Astrocyte (in vitro differentiated cells and primary cell): ENCODE results near the gene SMG7.

Source experiments
- EZH2 ChIP-seq: IDR thresholded peaks from 2 replicates; pipeline ENCODE4 v1.6.1; 2012; ENCODE audit warnings: mild to moderate bottlenecking, low read length, inconsistent platforms; ENCODE audit not compliant: insufficient read depth
- TF ChIP-seq, protein P1 (sequence below): IDR thresholded peaks from 2 replicates; pipeline ENCODE4 v1.5.1; 2011; ENCODE audit warnings: low read depth, mild to moderate bottlenecking, inconsistent platforms, low read length, moderate library complexity; ENCODE audit not compliant: insufficient read depth

DNA sequence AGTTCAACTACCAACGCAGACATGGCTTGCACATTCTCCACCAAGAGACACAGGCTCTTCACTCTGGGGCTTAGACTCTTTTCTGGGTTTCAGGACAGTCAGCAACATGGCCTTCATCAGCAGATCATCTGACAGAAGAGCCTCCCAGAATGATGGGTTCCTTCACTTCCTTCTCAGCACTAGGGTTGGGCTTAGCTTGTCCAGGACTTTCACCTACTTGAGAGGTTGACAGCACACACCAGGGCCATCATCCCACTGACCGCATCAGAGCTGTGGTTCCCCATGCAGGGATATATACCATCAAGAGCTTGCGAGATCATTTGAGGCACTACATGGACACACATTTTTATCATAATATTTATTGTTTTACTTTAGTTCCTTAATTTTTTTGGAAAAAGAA, 128.3 kb downstream of the SMG7 start:
- TF ChIP-seq, protein P1, sequence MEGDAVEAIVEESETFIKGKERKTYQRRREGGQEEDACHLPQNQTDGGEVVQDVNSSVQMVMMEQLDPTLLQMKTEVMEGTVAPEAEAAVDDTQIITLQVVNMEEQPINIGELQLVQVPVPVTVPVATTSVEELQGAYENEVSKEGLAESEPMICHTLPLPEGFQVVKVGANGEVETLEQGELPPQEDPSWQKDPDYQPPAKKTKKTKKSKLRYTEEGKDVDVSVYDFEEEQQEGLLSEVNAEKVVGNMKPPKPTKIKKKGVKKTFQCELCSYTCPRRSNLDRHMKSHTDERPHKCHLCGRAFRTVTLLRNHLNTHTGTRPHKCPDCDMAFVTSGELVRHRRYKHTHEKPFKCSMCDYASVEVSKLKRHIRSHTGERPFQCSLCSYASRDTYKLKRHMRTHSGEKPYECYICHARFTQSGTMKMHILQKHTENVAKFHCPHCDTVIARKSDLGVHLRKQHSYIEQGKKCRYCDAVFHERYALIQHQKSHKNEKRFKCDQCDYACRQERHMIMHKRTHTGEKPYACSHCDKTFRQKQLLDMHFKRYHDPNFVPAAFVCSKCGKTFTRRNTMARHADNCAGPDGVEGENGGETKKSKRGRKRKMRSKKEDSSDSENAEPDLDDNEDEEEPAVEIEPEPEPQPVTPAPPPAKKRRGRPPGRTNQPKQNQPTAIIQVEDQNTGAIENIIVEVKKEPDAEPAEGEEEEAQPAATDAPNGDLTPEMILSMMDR, result no peak
- no peak for TF ChIP-seq EZH2
